ENCODE data around the gene STK11.

The STK11 gene

GRCh38 chr19:1211494-1212234 lies 6.1 kb downstream of the STK11 start:
- DNase-seq (ENCODE audit: low read depth), result no peak

GRCh38 chr19:1213391-1214286 lies 8.1 kb downstream of the STK11 start:
- no peak for DNase-seq (ENCODE audit: low read depth)

- no peak for DNase-seq (ENCODE audit: low read depth)
Observed at GRCh38 chr19:1214299-1214861, 8.8 kb downstream of the STK11 start.

GRCh38 chr19:1214862-1215731 lies 9.5 kb downstream of the STK11 start:
- no peak for DNase-seq (ENCODE audit: low read depth)

- DNase-seq (ENCODE audit: low read depth), result no peak
Observed at GRCh38 chr19:1216756-1217155, 11.2 kb downstream of the STK11 start.

GRCh38 chr19:1217366-1217765 lies 11.8 kb downstream of the STK11 start:
- DNase-seq (ENCODE audit: low read depth), result no peak

- no peak for DNase-seq (ENCODE audit: low read depth)
Observed at GRCh38 chr19:1218751-1219567, 13.4 kb downstream of the STK11 start.

GRCh38 chr19:1219786-1220476 lies 14.4 kb downstream of the STK11 start:
- no peak for DNase-seq (ENCODE audit: low read depth)

GRCh38 chr19:1220477-1220930 lies 14.9 kb downstream of the STK11 start:
- no peak for DNase-seq (ENCODE audit: low read depth)

GRCh38 chr19:1220976-1221903 lies 15.7 kb downstream of the STK11 start:
- DNase-seq (ENCODE audit: low read depth), result no peak

- DNase-seq (ENCODE audit: low read depth), result no peak
Observed at GRCh38 chr19:1221904-1222255, 16.3 kb downstream of the STK11 start.

- no peak for DNase-seq (ENCODE audit: low read depth)
Observed at GRCh38 chr19:1222394-1222793, 16.8 kb downstream of the STK11 start.

GRCh38 chr19:1223018-1223855 lies 17.7 kb downstream of the STK11 start:
- no peak for DNase-seq (ENCODE audit: low read depth)

- no peak for DNase-seq (ENCODE audit: low read depth)
Observed at GRCh38 chr19:1224047-1224825, 18.7 kb downstream of the STK11 start.

GRCh38 chr19:1224847-1225246 lies 19.3 kb downstream of the STK11 start:
- DNase-seq (ENCODE audit: low read depth), result no peak

GRCh38 chr19:1225440-1226226 lies 20.1 kb downstream of the STK11 start:
- DNase-seq (ENCODE audit: low read depth), result no peak

GRCh38 chr19:1226227-1226518 lies 20.6 kb downstream of the STK11 start:
- no peak for DNase-seq (ENCODE audit: low read depth)
